ENCODE results near the gene SLC6A6.

The SLC6A6 gene

DNA sequence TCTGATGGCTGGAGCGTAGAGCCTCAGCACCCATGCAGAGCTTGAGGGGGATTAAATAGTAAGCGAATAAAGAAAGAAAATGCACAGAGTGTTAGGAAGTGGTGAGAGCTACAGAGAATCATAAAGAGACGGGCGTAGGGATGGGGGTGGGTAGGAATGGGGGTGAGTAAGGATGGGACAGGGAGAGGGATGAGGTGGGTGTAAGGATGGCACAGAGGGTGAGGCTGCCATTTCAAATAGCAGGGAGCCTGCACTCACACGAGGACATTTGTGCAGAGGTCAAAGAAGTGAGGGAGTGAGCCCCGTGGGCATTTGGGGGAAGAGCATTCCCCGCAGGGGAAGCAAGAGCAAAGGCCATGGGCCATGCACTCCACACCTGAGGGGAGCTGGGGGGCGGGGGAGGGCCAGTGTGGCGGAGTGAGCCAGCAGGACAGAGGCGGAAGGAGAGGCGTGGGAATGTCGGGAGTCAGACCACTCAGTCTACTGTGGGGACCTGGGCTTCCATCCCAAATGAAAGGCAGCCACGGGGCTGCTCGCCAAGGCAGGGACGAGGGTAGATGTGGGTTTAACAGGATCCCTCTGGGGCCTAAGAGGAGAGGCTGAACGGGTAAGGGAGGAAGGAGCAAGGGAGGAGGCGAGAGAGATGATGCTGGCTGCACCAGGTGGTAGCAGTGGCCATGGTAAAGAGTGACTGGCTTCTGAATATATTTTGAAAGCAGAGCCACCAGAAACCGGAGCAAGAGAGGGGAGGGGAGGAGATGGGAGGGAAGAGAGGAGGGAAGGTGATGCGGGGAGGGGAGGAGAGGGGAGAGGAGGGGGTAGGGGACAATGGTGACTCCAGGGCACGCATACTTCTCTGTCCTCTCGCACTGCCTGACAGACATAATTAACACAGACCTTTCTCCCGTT, 35.2 kb upstream of the SLC6A6 start:
- no peak for TF ChIP-seq CTCF (conservative IDR thresholded peaks at IDR 0.05; ENCODE audit: low read depth, low read length)
- no peak overlapping the region for H3K4me3 ChIP-seq (ENCODE audit: low read length)
- no peak for DNase-seq (ENCODE audit: low read depth)

GRCh38 chr3:14368146-14368545, 34.3 kb upstream of the SLC6A6 start:
- no peak for TF ChIP-seq CTCF (conservative IDR thresholded peaks at IDR 0.05; ENCODE audit: low read depth, low read length)
- no peak overlapping the region for H3K4me3 ChIP-seq (ENCODE audit: low read length)
- DNase-seq (ENCODE audit: low read depth): no peak

- TF ChIP-seq CTCF (conservative IDR thresholded peaks at IDR 0.05; ENCODE audit: low read depth, low read length): no peak
- no peak for DNase-seq (ENCODE audit: low read depth)
- no peak overlapping the region for H3K4me3 ChIP-seq (ENCODE audit: low read length)
These were observed 33.5 kb upstream of the SLC6A6 start for GRCh38 chr3:14368885-14369284.

- no peak overlapping the region for H3K4me3 ChIP-seq (ENCODE audit: low read length)
- peak; percentile 55 for TF ChIP-seq CTCF (conservative IDR thresholded peaks at IDR 0.05; ENCODE audit: low read depth, low read length)
- DNase-seq (ENCODE audit: low read depth): no peak
These were observed 32.4 kb upstream of the SLC6A6 start for GRCh38 chr3:14369675-14370669.

- TF ChIP-seq CTCF (conservative IDR thresholded peaks at IDR 0.05; ENCODE audit: low read depth, low read length): no peak
- no peak for DNase-seq (ENCODE audit: low read depth)
- no peak overlapping the region for H3K4me3 ChIP-seq (ENCODE audit: low read length)
These were observed 31.5 kb upstream of the SLC6A6 start for GRCh38 chr3:14370720-14371572.

Measured in retinal pigment epithelial cell (primary cell).